GM19099 (cell line): Measurements from ENCODE around the gene ATCAY.

Experiments used
- POLR2A ChIP-seq: IDR thresholded peaks from 3 replicates; pipeline ENCODE4 v1.6.1; 2011; ENCODE audit warnings: low read depth; ENCODE audit not compliant: insufficient read length; ENCODE audit errors: extremely low read depth

The ATCAY gene, protein sequence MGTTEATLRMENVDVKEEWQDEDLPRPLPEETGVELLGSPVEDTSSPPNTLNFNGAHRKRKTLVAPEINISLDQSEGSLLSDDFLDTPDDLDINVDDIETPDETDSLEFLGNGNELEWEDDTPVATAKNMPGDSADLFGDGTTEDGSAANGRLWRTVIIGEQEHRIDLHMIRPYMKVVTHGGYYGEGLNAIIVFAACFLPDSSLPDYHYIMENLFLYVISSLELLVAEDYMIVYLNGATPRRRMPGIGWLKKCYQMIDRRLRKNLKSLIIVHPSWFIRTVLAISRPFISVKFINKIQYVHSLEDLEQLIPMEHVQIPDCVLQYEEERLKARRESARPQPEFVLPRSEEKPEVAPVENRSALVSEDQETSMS

DNA sequence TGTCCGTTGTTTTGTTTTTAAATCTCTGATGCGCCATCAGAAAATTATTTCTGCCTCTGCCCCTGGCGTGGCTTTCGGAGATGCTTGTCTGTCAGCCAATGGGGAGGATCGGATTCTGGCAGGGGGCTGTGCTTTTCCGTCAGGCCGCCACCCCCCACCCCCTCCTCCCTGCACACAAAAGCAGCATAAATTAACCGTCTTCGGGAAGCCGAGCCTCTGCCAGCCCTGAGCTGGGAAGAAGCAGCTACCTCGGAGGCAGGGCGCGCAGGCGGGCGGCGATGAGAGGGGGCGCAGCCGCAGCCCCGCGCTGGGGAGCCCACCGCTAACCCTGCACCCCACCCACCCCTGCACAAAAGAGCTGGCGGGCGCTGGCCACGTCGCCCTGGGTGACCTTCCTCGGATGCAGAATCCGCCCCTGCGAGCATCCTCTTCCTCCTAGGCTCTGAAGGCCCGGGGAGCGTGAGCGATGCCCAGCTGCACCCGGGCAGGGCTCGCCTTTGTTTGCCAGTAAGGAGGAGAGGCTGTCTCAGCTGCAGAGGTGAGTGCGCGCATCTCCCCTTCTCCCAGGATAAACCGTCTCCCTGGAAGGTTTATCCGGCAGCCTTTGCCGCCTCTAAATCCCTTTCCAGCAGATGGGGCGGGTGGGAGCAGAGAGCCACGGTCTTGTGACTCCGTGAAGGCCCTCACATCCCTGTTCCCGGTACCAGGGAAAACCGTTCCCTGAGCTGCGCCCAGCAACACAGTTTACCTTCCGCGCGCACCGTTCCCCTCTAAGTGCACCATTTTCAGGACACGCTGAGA lies at the start of gene ATCAY:
Gene ATCAY (plus strand): TSS at position 215 of the 801 bp plus-strand sequence. CDS start 5,083 bp downstream, outside the sequence.
- no peak for TF ChIP-seq POLR2A

DNA sequence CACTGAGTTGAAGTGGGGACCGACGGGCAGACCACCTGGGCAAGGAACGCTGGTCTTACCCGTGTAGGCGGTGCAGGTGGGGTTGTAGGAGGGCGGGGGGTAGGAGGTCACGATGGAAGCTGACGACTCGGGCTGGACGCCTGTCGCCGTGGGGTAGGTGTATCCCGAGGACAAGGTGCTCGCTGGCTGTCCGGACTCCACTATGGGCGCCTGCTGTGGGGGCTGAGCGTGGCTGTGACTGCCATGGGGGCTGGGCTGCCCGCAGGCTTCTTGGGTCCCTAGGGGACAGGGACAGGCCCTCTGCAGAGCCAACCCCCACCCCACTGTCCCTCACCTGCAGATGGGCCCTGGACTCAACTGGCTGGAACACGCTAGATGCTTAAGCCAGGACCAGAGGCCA lies 48.9 kb upstream of the ATCAY start:
- no peak for TF ChIP-seq POLR2A

DNA sequence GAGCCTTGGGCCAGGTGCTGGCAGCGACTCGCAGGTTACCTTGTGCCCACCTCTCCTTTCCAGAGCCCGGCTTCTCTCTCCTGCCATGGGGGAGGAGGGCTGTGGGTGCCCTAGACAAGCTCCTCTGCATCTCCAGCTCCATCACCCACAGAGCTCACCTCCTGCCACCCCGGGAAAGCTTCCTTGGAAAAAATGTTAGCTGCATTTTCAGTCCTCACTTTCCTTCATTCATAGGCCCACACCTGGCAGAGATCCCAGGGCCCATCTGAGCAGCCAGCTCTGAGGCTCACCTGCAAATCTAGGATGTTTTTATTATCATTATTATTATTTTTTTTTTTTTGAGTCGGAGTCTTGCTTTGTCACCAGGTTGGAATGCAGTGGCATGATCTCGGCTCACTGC lies 48.5 kb upstream of the ATCAY start:
- TF ChIP-seq POLR2A = no peak

DNA sequence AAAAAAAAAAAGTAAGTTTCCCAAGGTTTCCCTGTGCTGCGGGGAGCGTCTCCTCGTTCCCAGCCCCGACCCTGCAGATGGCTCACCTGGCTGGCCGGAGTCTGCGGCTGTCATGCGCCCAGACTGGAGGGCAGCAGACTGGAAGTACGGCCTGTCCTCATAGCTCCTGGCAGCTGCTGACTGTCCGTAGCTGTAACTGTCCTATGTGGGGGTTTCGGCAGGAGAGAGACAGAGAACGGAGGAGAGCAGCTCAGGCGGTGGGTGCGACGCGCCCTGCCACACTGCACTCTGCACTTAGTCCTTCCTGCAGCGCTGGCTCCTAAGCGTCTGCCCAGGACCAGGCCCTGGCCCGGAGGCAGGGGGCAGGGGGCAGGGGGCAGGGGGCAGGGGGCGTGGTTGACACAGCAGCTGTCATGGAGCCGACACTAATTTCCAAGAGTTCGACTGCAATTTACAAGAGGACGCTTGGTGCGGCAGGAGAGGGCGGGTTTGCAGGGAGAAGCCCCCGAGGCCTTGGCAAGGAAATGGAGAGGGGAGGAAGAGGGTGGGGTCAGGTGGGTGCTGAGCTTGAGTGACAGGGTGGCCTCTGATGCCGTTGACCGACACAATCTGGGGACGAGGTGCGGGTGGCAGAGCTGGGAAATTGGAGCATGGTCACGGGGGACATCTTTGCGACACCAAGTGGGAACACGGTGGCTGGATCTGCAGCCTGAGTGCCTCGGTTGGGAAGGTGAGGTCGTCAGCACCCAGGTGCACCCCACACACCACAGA lies 46.7 kb upstream of the ATCAY start:
- no peak for TF ChIP-seq POLR2A

DNA sequence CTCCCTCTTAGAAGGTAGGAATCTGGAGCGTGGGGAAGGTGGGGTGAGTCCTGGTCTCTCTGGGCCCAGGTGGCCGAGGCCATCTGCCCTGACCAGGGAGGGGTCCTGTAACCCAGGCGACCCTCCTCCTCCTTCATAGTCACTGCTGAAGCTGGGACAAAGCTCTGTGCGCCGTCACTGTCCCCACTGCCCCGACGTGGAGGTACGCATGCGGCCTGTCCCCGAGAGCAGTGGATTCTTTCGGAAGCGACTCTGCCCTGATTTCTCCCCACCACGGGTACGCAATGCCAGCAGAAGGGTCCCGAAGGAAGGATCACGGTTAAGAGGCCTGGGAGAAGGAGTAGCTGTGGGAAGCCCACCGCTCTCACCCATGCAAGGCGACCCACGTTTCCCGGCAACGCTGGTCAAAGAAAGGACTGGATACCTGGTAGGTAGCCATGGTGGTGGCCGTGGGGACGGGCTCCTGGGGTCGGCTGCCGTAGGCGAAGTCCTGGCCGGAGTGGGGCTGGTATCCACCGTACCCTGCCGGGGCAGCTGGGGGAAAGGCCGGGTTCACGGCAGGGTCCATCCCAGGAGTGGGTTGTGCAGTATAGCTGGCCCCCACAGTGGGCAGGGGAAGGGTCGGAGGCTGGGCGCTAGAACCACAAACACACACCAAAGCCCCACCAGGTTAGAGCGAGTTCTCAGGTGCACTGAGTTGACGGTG lies 46.0 kb upstream of the ATCAY start:
- TF ChIP-seq POLR2A = no peak

DNA sequence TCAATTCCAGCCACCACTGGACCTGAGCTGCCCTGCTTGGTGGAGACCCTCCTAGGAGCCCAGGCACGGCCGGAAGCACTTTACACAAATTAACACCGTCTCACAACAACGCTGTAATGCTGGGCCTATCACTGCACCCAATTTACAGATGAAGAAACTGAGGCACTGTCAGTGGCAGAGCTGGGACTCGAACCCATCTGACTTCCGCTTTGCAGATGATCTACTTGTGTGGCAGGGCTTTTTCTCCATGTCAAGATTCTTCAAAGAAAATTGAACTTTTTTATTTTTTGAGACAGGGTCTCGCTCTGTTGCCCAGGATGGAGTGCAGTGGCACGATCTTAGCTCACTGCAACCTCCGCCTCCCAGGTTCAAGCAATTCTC lies 45.4 kb upstream of the ATCAY start:
- TF ChIP-seq POLR2A = no peak

DNA sequence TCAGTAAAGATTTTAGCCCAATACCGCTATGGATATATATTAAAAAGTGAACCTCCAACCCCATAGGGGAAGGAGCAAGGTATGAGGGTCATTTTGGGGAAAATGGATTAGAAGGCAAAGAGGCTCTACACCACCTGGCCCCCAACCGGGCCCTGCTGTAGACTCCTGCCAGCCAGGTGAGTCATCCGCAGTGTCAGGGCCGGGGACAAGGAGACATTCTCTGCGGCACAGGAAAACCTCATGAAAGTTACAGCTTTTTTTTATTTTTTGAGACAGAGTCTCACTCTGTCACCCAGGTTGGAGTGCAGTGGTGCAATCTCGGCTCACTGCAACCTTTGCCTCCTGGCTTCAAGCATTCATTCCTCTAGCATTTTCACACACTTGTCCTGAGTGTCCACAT lies 43.6 kb upstream of the ATCAY start:
- no peak for TF ChIP-seq POLR2A

DNA sequence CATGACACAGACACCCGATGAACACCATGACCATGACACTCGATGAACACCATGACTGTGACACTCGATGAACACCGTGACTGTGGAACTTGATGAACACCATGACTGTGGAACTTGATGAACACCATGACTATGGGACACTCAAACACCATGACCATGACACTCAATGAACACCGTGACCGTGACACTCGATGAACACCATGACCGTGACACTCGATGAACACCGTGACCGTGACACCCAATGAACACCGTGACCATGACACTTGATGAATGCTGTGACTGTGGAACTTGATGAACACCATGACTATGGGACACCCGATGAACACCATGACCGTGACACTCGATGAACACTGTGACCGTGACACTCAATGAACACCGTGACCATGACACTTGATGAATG lies 43.2 kb upstream of the ATCAY start:
- TF ChIP-seq POLR2A = no peak

DNA sequence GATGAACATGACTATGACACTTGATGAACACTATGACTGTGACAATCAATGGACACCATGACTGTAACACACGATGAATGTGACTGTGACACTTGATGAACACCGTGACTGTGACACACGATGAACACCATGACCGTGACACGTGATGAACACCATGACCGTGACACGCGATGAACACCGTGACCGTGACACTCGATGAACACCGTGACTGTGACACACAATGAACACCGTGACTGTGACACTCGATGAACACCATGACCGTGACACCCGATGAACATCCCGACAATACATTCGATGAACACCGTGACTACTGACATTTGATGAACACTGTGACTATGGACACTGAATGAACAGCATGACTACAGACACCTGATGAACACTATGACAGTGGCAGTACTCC lies 42.6 kb upstream of the ATCAY start:
- no peak for TF ChIP-seq POLR2A

DNA sequence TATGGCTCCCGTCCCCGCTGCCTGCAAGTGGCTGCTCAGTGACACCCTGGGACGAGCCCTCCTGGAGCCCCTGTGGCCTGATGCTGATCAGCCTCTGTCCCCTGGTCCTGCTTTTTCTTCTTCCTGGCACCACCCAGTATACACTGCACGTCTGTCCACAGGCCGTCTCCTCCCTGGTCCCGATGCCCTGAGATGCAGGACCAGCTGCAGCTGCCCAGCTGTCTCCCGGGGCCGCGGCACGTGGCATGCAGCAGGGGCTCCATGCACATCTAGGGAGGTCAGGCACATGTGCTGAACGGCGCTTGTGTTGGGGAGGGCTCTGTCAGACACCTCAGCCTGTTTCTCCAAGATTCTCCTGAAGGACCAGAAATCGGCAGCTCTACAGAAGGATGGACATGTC lies 41.8 kb upstream of the ATCAY start:
- no peak for TF ChIP-seq POLR2A

DNA sequence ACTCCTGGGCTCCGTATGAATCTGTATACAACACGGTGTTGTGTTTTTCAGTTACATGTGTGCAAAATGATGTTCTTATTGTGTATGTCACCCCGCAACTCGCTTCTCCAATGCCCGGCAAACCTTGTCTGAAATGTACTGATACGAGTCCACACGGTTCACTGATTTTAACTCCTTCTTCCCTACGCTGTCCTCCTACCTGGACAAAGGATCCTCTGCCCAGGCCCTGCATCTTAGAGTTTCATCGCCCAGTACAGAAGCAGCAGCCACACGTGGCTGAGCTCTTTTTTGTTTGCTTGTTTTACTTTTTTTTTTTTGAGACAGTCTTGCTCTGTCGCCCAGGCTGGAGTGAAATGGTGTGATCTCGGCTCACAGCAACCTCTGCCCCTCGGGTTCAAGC lies 40.5 kb upstream of the ATCAY start:
- TF ChIP-seq POLR2A = no peak

DNA sequence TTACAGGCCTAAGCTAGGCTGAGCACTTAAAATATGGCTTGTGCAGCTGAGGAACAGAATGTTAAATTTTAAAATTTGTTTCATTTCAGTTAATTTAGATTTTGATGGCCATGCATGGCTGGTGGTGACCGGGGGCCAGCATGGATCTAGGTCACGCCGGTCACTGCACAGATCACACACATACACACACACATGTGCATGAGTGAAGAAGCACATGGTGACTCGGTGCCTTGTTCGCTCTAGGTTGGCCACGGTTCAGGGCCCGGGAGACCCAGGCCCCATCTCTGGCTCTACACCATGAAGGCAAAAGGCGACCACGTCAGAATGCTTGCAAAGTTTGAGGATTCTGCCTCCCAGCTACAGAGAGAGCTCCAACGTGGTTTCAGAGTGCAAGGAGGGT lies 39.7 kb upstream of the ATCAY start:
- TF ChIP-seq POLR2A = no peak

DNA sequence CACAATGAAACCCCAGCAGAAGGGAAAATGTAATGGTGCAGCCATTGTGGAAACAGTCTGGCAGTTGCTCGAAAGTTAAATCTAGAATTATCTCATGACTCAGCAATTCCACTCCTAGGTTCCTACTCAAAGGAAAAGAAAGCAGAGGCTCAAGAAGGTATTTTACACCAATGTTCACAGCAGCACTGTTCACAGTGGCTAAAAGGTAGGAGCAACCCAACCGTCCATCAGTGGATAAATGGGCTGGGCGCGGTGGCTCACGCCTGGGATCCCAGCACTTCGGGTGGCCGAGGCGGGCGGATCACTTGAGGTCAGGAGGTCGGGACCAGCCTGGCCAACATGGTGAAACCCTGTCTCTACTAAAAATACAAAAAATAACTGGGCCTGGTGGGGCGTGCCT lies 37.5 kb upstream of the ATCAY start:
- TF ChIP-seq POLR2A = no peak

DNA sequence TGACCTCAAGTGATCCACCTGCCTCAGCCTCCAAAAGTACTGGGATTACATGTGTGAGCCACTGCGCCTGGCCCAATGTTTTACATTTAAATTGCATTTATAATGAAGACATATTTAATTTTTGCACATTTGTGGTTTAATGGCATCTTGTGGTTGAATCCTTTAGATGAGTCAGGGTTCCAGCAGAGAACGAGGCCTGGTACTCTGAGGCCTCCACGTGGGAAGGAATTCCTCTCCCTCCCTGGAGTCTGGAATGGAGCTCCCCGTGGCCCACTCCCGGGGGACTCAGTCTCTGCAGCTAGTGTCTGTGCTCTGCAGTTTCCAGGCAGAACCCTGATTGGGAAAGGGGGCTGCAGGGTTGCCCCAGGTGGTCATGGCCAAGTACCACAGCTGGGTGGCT lies 35.9 kb upstream of the ATCAY start:
- no peak for TF ChIP-seq POLR2A

DNA sequence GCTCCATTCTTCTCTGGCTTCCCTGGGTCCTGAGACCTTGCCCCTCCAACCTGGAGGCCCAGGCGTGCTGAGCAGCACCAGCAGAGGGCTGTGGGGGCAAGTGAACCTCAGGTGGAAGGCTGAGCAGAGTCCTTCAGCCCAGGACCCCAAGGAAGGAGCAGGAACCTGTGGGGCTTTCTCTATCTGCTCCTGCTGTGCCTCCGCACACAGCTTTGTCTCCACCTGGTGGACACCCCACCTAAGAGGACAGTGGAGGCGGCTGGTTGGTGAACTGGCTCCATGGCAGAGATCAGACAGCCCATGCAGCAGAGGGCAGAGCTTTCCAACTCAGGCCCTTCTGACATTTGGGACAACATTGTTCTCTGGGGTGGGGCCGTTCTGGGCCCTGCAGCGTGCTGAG lies 31.4 kb upstream of the ATCAY start:
- TF ChIP-seq POLR2A = no peak
